BLaER1 treated with 17β-estradiol and CSF1 and Interleukin-3, amounts not matched to agents 10 nM and 100 nM (cell line): ENCODE data around the gene RSKR.
A peak's percentile ranks its signal among the peaks of the same experiment; 100 is the strongest.
"Not testable (repeated sequence)": the region's sequence is repeated elsewhere in the genome, so short reads cannot be mapped to it uniquely, and the experiment has no call there.

Source experiments
- H3K27ac ChIP-seq, 11 experiments: shearing (Covaris generic); formaldehyde crosslinking; 2 replicates each; pipeline ENCODE4 v1.8.1; 2022
- H3K27me3 ChIP-seq, 11 experiments: shearing (Covaris generic); formaldehyde crosslinking; 2 replicates each; pipeline ENCODE4 v1.8.1; 2022
- H3K36me3 ChIP-seq, 11 experiments: shearing (Covaris generic); formaldehyde crosslinking; 2 replicates each; pipeline ENCODE4 v1.8.1; 2022
- H3K4me1 ChIP-seq, 10 experiments: shearing (Covaris generic); formaldehyde crosslinking; 2 replicates each; pipeline ENCODE4 v1.8.1; 2022
- H3K4me2 ChIP-seq, 11 experiments: shearing (Covaris generic); formaldehyde crosslinking; 2 replicates each; pipeline ENCODE4 v1.8.1; 2022
- H3K4me3 ChIP-seq, 10 experiments: shearing (Covaris generic); formaldehyde crosslinking; 2 replicates each; pipeline ENCODE4 v1.8.1; 2022
- H3K9ac ChIP-seq, 11 experiments: shearing (Covaris generic); formaldehyde crosslinking; 2 replicates each; pipeline ENCODE4 v1.8.1; 2022
- H3K9me3 ChIP-seq, 11 experiments: shearing (Covaris generic); formaldehyde crosslinking; replicated peaks in 1 of 11; 2 replicates each; pipeline ENCODE4 v1.8.1; 2022
- H4K20me1 ChIP-seq, 11 experiments: shearing (Covaris generic); formaldehyde crosslinking; 2 replicates each; pipeline ENCODE4 v1.8.1; 2022
- Cebpa-rat ChIP-seq, 11 experiments: shearing (Covaris generic); IDR thresholded peaks; 2 replicates each; pipeline ENCODE4 v1.8.1; 2022

Gene RSKR

GRCh38 chr17:28613931-28614381 is at the start of gene RSKR:
RSKR (minus strand) TSS chr17:28614185; CDS start chr17:28614161, 24 bp downstream.
- Histone ChIP-seq H3K27me3 (no peaks in the 10 kb centered on the region), H3K4me3 (no peak within 1 kb of the TSS), H3K9me3 (no peaks in the 10 kb centered on the region), H3K9ac (peak within 1 kb of the TSS in 9 of 11 experiments; percentile 4 to 48 (median 26); a peak in 10 of 22 replicates), H3K4me1 (peaks cover 0 to 40% (median 27%) of the 10 kb centered on the region in 10 experiments; a peak in 16 of 20 replicates), H3K4me2 (peak within 1 kb of the TSS in 7 of 11 experiments; percentile 14 to 41 (median 23); a peak in 11 of 22 replicates), H3K27ac (peak within 1 kb of the TSS in 2 of 11 experiments; percentile 9 to 22; a peak in 1 of 22 replicates), H4K20me1 (peaks cover 15 to 64% (median 40%) of the 10 kb centered on the region in 11 experiments; a peak in 18 of 22 replicates), H3K36me3 (peaks cover 96 to 100% (median 100%) of the 10 kb centered on the region in 11 experiments)
- no peak for TF ChIP-seq Cebpa-rat (IDR thresholded peaks at IDR 0.05)

- TF ChIP-seq Cebpa-rat (IDR thresholded peaks at IDR 0.05): no peak
- Histone ChIP-seq H3K27ac (no peak overlapping the region), H3K4me2 (peak overlapping the region; percentile 79 to 97 (median 89)), H3K4me3 (peak overlapping the region in 5 of 10 experiments; percentile 83 to 96 (median 93); a peak in 8 of 20 replicates), H3K9ac (peak overlapping the region in 2 of 11 experiments; percentile 95; a peak in 7 of 22 replicates), H3K27me3 (no peaks in the 10 kb centered on the region), H3K4me1 (peaks cover 29 to 49% (median 37%) of the 10 kb centered on the region in 10 experiments), H3K36me3 (peaks cover 30 to 65% (median 58%) of the 10 kb centered on the region in 11 experiments), H4K20me1 (peaks cover 23 to 91% (median 61%) of the 10 kb centered on the region in 11 experiments; a peak in 19 of 22 replicates), H3K9me3 (peaks cover 6 to 18% (median 17%) of the 10 kb centered on the region in 11 experiments; a peak in 20 of 22 replicates)
These were observed 49.7 kb upstream of the RSKR start for GRCh38 chr17:28663723-28664122.

GRCh38 chr17:28662527-28662829 is 48.5 kb upstream of the RSKR start:
- TF ChIP-seq Cebpa-rat (IDR thresholded peaks at IDR 0.05): no peak
- peak overlapping the region; percentile 85 to 99 (median 94) for H3K27ac ChIP-seq
- H3K36me3 ChIP-seq: peaks cover 28 to 63% (median 56%) of the 10 kb centered on the region in 11 experiments
- peak overlapping the region; percentile 85 to 99 (median 93) for H3K9ac ChIP-seq
- H4K20me1 ChIP-seq: peaks cover 14 to 87% (median 54%) of the 10 kb centered on the region in 11 experiments; a peak in 18 of 22 replicates
- peak overlapping the region; percentile 72 to 96 (median 89) for H3K4me3 ChIP-seq
- peaks cover 6 to 20% (median 18%) of the 10 kb centered on the region in 11 experiments; a peak in 20 of 22 replicates for H3K9me3 ChIP-seq
- no peaks in the 10 kb centered on the region for H3K27me3 ChIP-seq
- H3K4me2 ChIP-seq: peak overlapping the region; percentile 79 to 97 (median 89)
- H3K4me1 ChIP-seq: peaks cover 29 to 49% (median 37%) of the 10 kb centered on the region in 10 experiments

GRCh38 chr17:28661635-28662526 is 47.9 kb upstream of the RSKR start, which contains the start of the genes SDF2 and SUPT6H:
SDF2 (minus strand) TSS chr17:28661906; CDS start chr17:28661876, 30 bp downstream.
SUPT6H (plus strand) TSS chr17:28662205; CDS start chr17:28673402, 11,197 bp downstream.
- no peaks in the 10 kb centered on the region for H3K27me3 ChIP-seq
- peaks cover 29 to 49% (median 37%) of the 10 kb centered on the region in 10 experiments for H3K4me1 ChIP-seq
- peaks cover 33 to 68% (median 59%) of the 10 kb centered on the region in 11 experiments for H3K36me3 ChIP-seq
- H3K4me3 ChIP-seq: peak within 1 kb of the TSS; percentile 72 to 96 (median 89)
- H3K27ac ChIP-seq: peak within 1 kb of the TSS; percentile 85 to 99 (median 94)
- peaks cover 19 to 88% (median 57%) of the 10 kb centered on the region in 11 experiments; a peak in 17 of 22 replicates for H4K20me1 ChIP-seq
- H3K4me2 ChIP-seq: peak within 1 kb of the TSS; percentile 79 to 97 (median 91)
- peaks cover 6 to 20% (median 18%) of the 10 kb centered on the region in 11 experiments; a peak in 20 of 22 replicates for H3K9me3 ChIP-seq
- TF ChIP-seq Cebpa-rat (IDR thresholded peaks at IDR 0.05): no peak
- peak within 1 kb of the TSS; percentile 85 to 99 (median 93) for H3K9ac ChIP-seq

GRCh38 chr17:28659497-28659881 is 45.5 kb upstream of the RSKR start:
- not testable (repeated sequence) for H3K27me3 ChIP-seq, H3K9ac ChIP-seq, H3K4me2 ChIP-seq, H3K27ac ChIP-seq
- H3K4me3 ChIP-seq: peak overlapping the region in 3 of 10 experiments; percentile 11 to 90 (median 27); a peak in 2 of 20 replicates
- peaks cover 25 to 32% (median 29%) of the 10 kb centered on the region in 10 experiments for H3K4me1 ChIP-seq
- peaks cover 44 to 69% (median 61%) of the 10 kb centered on the region in 11 experiments for H3K36me3 ChIP-seq
- peaks cover 6 to 20% (median 18%) of the 10 kb centered on the region in 11 experiments; a peak in 20 of 22 replicates for H3K9me3 ChIP-seq
- peaks cover 31 to 88% (median 59%) of the 10 kb centered on the region in 11 experiments; a peak in 18 of 22 replicates for H4K20me1 ChIP-seq

GRCh38 chr17:28658766-28659496 is 44.9 kb upstream of the RSKR start:
- not testable (repeated sequence) for H3K9ac ChIP-seq, H3K27ac ChIP-seq
- peaks cover 50 to 69% (median 63%) of the 10 kb centered on the region in 11 experiments for H3K36me3 ChIP-seq

GRCh38 chr17:28658342-28658741 is 44.4 kb upstream of the RSKR start:
- H3K27ac ChIP-seq, H3K4me2 ChIP-seq, H3K27me3 ChIP-seq, H3K4me3 ChIP-seq, H3K9ac ChIP-seq: not testable (repeated sequence)
- H3K36me3 ChIP-seq: peaks cover 56 to 73% (median 69%) of the 10 kb centered on the region in 11 experiments
- H3K4me1 ChIP-seq: peaks cover 13 to 20% (median 18%) of the 10 kb centered on the region in 10 experiments
- H4K20me1 ChIP-seq: peaks cover 25 to 88% (median 60%) of the 10 kb centered on the region in 11 experiments; a peak in 18 of 22 replicates
- H3K9me3 ChIP-seq: peaks cover 6 to 20% (median 18%) of the 10 kb centered on the region in 11 experiments; a peak in 20 of 22 replicates

More at GRCh38 chr17:28658766-28659496, 44.9 kb upstream of the RSKR start:
- H3K27me3 ChIP-seq, H3K4me2 ChIP-seq: not testable (repeated sequence)
- peaks cover 6 to 20% (median 18%) of the 10 kb centered on the region in 11 experiments; a peak in 20 of 22 replicates for H3K9me3 ChIP-seq
- peaks cover 31 to 88% (median 59%) of the 10 kb centered on the region in 11 experiments; a peak in 18 of 22 replicates for H4K20me1 ChIP-seq
- peak overlapping the region in 2 of 10 experiments; percentile 11 to 15; a peak in 1 of 20 replicates for H3K4me3 ChIP-seq
- H3K4me1 ChIP-seq: peaks cover 19 to 26% (median 24%) of the 10 kb centered on the region in 10 experiments

GRCh38 chr17:28657756-28658155 is 43.8 kb upstream of the RSKR start:
- H3K4me2 ChIP-seq: no peak overlapping the region
- no peak for TF ChIP-seq Cebpa-rat (IDR thresholded peaks at IDR 0.05)
- peaks cover 20 to 88% (median 60%) of the 10 kb centered on the region in 11 experiments; a peak in 18 of 22 replicates for H4K20me1 ChIP-seq
- peaks cover 8 to 14% (median 12%) of the 10 kb centered on the region in 10 experiments for H3K4me1 ChIP-seq
- no peak overlapping the region for H3K27ac ChIP-seq
- H3K4me3 ChIP-seq: no peak overlapping the region
- H3K9ac ChIP-seq: no peak overlapping the region
- no peaks in the 10 kb centered on the region for H3K27me3 ChIP-seq
- H3K9me3 ChIP-seq: peaks cover 6 to 20% (median 18%) of the 10 kb centered on the region in 11 experiments; a peak in 20 of 22 replicates
- H3K36me3 ChIP-seq: peaks cover 62 to 79% (median 74%) of the 10 kb centered on the region in 11 experiments
